HG03520 (cell line): Measurements from ENCODE around the gene SEC63.
"Not testable (repeated sequence)": the region's sequence is repeated elsewhere in the genome, so short reads cannot be mapped to it uniquely, and the experiment has no call there.

ENCODE experiments used
- ATAC-seq: cut with Tn5 transposase; IDR thresholded peaks from one replicate; pipeline ENCODE4 v1.9.1; 2021; ENCODE audit warnings: mild to moderate bottlenecking, moderate library complexity; ENCODE audit not compliant: unreplicated experiment

SEC63 gene

GRCh38 chr6:107864226-107865127, 93.5 kb downstream of the SEC63 start:
- ATAC-seq: no peak

- no peak for ATAC-seq
Observed at GRCh38 chr6:107862383-107862782, 95.6 kb downstream of the SEC63 start.

- not testable (repeated sequence) for ATAC-seq
Observed at GRCh38 chr6:107860963-107861362, 97.0 kb downstream of the SEC63 start.

GRCh38 chr6:107860144-107860543, 97.9 kb downstream of the SEC63 start:
- not testable (repeated sequence) for ATAC-seq

GRCh38 chr6:107853230-107853629, 104.8 kb downstream of the SEC63 start:
- no peak for ATAC-seq

- ATAC-seq: no peak
Observed at GRCh38 chr6:107849325-107849724, 108.7 kb downstream of the SEC63 start.

- ATAC-seq: peak; percentile 58
Observed at GRCh38 chr6:107847844-107848802, 109.9 kb downstream of the SEC63 start.

- no peak for ATAC-seq
Observed at GRCh38 chr6:107846262-107846795, 111.7 kb downstream of the SEC63 start.

GRCh38 chr6:107845777-107846176, 112.2 kb downstream of the SEC63 start:
- no peak for ATAC-seq

GRCh38 chr6:107843400-107843799, 114.6 kb downstream of the SEC63 start:
- ATAC-seq: no peak

GRCh38 chr6:107841275-107841670, 116.7 kb downstream of the SEC63 start:
- no peak for ATAC-seq

GRCh38 chr6:107840636-107841274, 117.3 kb downstream of the SEC63 start:
- ATAC-seq: no peak

GRCh38 chr6:107833136-107833535, 124.9 kb downstream of the SEC63 start:
- ATAC-seq: no peak

- no peak for ATAC-seq
Observed at GRCh38 chr6:107832151-107833056, 125.6 kb downstream of the SEC63 start.

GRCh38 chr6:107830060-107830459, 127.9 kb downstream of the SEC63 start:
- ATAC-seq: no peak

GRCh38 chr6:107827541-107827940, 130.5 kb downstream of the SEC63 start:
- ATAC-seq: no peak

GRCh38 chr6:107823047-107823557, 134.9 kb downstream of the SEC63 start:
- no peak for ATAC-seq

GRCh38 chr6:107822176-107823046, 135.6 kb downstream of the SEC63 start:
- no peak for ATAC-seq

- ATAC-seq: no peak
Observed at GRCh38 chr6:107821591-107821990, 136.4 kb downstream of the SEC63 start.
